Measurements from ENCODE around the gene MMP24OS.

DNA sequence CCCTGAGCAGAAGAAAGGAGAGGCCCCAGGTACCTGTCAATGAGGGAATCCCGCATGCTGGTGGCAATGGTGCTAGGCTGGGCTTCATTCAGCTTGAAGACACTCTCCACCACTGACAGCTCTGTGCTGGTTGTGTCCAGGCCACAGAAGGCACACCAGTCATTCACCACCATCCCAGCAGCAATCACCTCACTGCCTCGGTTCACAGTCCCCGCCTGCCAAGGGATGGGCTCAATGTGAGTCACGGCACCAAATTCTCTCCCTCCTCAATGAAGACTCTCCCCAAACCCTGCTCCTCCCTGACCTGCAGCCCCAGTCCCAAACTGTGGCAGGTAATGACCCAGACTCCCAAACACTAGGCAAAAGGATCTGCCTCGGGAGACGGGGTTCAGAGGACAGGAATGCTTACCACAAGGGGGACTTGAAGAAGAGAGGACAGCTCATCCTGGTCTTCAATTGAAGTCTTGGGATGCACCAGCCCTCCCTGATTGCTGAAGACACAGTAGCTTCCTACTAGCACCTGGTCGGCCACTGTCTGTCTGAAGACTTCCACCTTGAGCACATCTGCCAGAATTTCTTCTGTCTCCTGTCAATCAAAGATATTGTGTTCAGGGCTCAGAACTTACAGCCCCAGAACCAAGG is 1.7 kb upstream of the MMP24OS start:
- TF ChIP-seq, protein P1, sequence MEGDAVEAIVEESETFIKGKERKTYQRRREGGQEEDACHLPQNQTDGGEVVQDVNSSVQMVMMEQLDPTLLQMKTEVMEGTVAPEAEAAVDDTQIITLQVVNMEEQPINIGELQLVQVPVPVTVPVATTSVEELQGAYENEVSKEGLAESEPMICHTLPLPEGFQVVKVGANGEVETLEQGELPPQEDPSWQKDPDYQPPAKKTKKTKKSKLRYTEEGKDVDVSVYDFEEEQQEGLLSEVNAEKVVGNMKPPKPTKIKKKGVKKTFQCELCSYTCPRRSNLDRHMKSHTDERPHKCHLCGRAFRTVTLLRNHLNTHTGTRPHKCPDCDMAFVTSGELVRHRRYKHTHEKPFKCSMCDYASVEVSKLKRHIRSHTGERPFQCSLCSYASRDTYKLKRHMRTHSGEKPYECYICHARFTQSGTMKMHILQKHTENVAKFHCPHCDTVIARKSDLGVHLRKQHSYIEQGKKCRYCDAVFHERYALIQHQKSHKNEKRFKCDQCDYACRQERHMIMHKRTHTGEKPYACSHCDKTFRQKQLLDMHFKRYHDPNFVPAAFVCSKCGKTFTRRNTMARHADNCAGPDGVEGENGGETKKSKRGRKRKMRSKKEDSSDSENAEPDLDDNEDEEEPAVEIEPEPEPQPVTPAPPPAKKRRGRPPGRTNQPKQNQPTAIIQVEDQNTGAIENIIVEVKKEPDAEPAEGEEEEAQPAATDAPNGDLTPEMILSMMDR (IDR thresholded peaks at IDR 0.05 in 2 of 3, conservative IDR thresholded peaks at IDR 0.05 in 1 of 3; ENCODE audit: control insufficient read depth in 2 of 3, extremely low read depth in 1 of 3, insufficient read depth in 1 of 3, low read depth in 3 of 3, low read length in 3 of 3), result no peak
- TF ChIP-seq RCOR1 (conservative IDR thresholded peaks at IDR 0.05; ENCODE audit: low read depth, low read length), result no peak
- TF ChIP-seq, protein P2, sequence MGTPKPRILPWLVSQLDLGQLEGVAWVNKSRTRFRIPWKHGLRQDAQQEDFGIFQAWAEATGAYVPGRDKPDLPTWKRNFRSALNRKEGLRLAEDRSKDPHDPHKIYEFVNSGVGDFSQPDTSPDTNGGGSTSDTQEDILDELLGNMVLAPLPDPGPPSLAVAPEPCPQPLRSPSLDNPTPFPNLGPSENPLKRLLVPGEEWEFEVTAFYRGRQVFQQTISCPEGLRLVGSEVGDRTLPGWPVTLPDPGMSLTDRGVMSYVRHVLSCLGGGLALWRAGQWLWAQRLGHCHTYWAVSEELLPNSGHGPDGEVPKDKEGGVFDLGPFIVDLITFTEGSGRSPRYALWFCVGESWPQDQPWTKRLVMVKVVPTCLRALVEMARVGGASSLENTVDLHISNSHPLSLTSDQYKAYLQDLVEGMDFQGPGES (IDR thresholded peaks at IDR 0.05), result no peak
- no peak for TF ChIP-seq CREM (IDR thresholded peaks at IDR 0.05; ENCODE audit: low read depth)
- no peak for TF ChIP-seq RBBP5 (conservative IDR thresholded peaks at IDR 0.05)
- TF ChIP-seq, protein P3, sequence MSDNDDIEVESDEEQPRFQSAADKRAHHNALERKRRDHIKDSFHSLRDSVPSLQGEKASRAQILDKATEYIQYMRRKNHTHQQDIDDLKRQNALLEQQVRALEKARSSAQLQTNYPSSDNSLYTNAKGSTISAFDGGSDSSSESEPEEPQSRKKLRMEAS (IDR thresholded peaks at IDR 0.05; ENCODE audit: low read depth, low read length), result no peak
- TF ChIP-seq POLR2AphosphoS5 (IDR thresholded peaks at IDR 0.05; ENCODE audit: low read length), result no peak
